Tongue (tissue), 2 donors: ENCODE measurements around the gene PPIP5K2. TPM values are rescaled to one million over a fixed set of nuclear protein-coding genes. Genes with fewer than 3 reads are reported as not detected.
A peak's percentile ranks its signal among the peaks of the same experiment; 100 is the strongest.
"Not testable (repeated sequence)": the region's sequence is repeated elsewhere in the genome, so short reads cannot be mapped to it uniquely, and the experiment has no call there.

Experiments used
- DNase-seq: peaks from one replicate; pipeline ENCODE4 v3.0.0-alpha.2; 2015
- total RNA-seq: library from RNA; depleted of rRNA; stranded (reverse); fragments of >200 nt; gene quantifications from one replicate; pipeline ENCODE4 v1.2.3, GENCODE V29; 2014

Gene PPIP5K2
- 47.8 TPM for total RNA-seq

GRCh38 chr5:103119765-103120606 is at the start of gene PPIP5K2, which contains the start of gene GIN1:
PPIP5K2 (plus strand) TSS chr5:103120301; CDS start chr5:103129590, 9,289 bp downstream.
GIN1 (minus strand) TSS chr5:103120138; CDS start chr5:103108707, 11,431 bp downstream.
- DNase-seq, result peak; percentile 99

- not testable (repeated sequence) for DNase-seq
Observed at GRCh38 chr5:103073500-103073899, 46.6 kb upstream of the PPIP5K2 start.

GRCh38 chr5:103075442-103075841 is 44.7 kb upstream of the PPIP5K2 start:
- no peak for DNase-seq

- no peak for DNase-seq
Observed at GRCh38 chr5:103079796-103080195, 40.3 kb upstream of the PPIP5K2 start.

GRCh38 chr5:103086547-103086946 is 33.6 kb upstream of the PPIP5K2 start:
- no peak for DNase-seq

GRCh38 chr5:103089272-103089671 is 30.8 kb upstream of the PPIP5K2 start:
- no peak for DNase-seq

GRCh38 chr5:103090791-103091190 is 29.3 kb upstream of the PPIP5K2 start:
- DNase-seq, result no peak

GRCh38 chr5:103092676-103093075 is 27.4 kb upstream of the PPIP5K2 start:
- no peak for DNase-seq

GRCh38 chr5:103093727-103094126 is 26.4 kb upstream of the PPIP5K2 start:
- DNase-seq, result no peak

- DNase-seq, result no peak
Observed at GRCh38 chr5:103094737-103095136, 25.4 kb upstream of the PPIP5K2 start.

- no peak for DNase-seq
Observed at GRCh38 chr5:103098993-103099392, 21.1 kb upstream of the PPIP5K2 start.

- DNase-seq, result no peak
Observed at GRCh38 chr5:103101079-103101750, 18.9 kb upstream of the PPIP5K2 start.

GRCh38 chr5:103102234-103102633 is 17.9 kb upstream of the PPIP5K2 start:
- no peak for DNase-seq

- no peak for DNase-seq
Observed at GRCh38 chr5:103108086-103108485, 12.0 kb upstream of the PPIP5K2 start.

GRCh38 chr5:103109277-103109676 is 10.8 kb upstream of the PPIP5K2 start:
- DNase-seq, result no peak

- DNase-seq, result no peak
Observed at GRCh38 chr5:103110403-103110802, 9.7 kb upstream of the PPIP5K2 start.

- DNase-seq, result no peak
Observed at GRCh38 chr5:103111468-103111867, 8.6 kb upstream of the PPIP5K2 start.

GRCh38 chr5:103112910-103113309 is 7.2 kb upstream of the PPIP5K2 start:
- DNase-seq, result no peak

- no peak for DNase-seq
Observed at GRCh38 chr5:103114440-103114839, 5.7 kb upstream of the PPIP5K2 start.

GRCh38 chr5:103117471-103117991 is 2.6 kb upstream of the PPIP5K2 start:
- no peak for DNase-seq

GRCh38 chr5:103119070-103119764 is 884 bp upstream of the PPIP5K2 start:
- no peak for DNase-seq

- DNase-seq, result peak; percentile 36
Observed at GRCh38 chr5:103120607-103121200, 603 bp downstream of the PPIP5K2 start.
